D721Med (cell line): ENCODE results near the gene MED26.

Experiments
- DNase-seq: peaks from one replicate; pipeline ENCODE4 v3.0.0; 2011; ENCODE audit warnings: low spot score; ENCODE audit not compliant: insufficient read length
- FAIRE-seq: peaks from 2 replicates; lab custom pipeline; 2011; peaks lifted over from hg19 to GRCh38; lab: Jason Lieb, UNC
- CTCF ChIP-seq: IDR thresholded peaks from 2 replicates; pipeline ENCODE4 v1.5.1; 2012; ENCODE audit warnings: mild to moderate bottlenecking, control low read depth; ENCODE audit not compliant: insufficient read depth; ENCODE audit errors: missing control alignments

MED26 gene

GRCh38 chr19:16613841-16614240, 14.2 kb downstream of the MED26 start:
- FAIRE-seq (no peak), DNase-seq (no peak)
- no peak for TF ChIP-seq CTCF

GRCh38 chr19:16612636-16613035, 15.4 kb downstream of the MED26 start:
- FAIRE-seq (no peak), DNase-seq (no peak)
- TF ChIP-seq CTCF, result no peak

GRCh38 chr19:16611121-16611520, 16.9 kb downstream of the MED26 start:
- FAIRE-seq (no peak), DNase-seq (no peak)
- TF ChIP-seq CTCF, result no peak

GRCh38 chr19:16609511-16610200, 18.3 kb downstream of the MED26 start:
- DNase-seq (no peak), FAIRE-seq (no peak)
- TF ChIP-seq CTCF, result no peak

- TF ChIP-seq CTCF, result no peak
- DNase-seq (no peak), FAIRE-seq (no peak)
Observed at GRCh38 chr19:16608290-16608739, 19.7 kb downstream of the MED26 start.

GRCh38 chr19:16607819-16608218, 20.2 kb downstream of the MED26 start:
- DNase-seq, result no peak
- no peak for TF ChIP-seq CTCF
- FAIRE-seq, result no peak

- TF ChIP-seq CTCF, result no peak
- no peak for DNase-seq
- no peak for FAIRE-seq
Observed at GRCh38 chr19:16605553-16605994, 22.4 kb downstream of the MED26 start.
